Measurements from ENCODE around the gene C1GALT1C1. TPM values are rescaled to one million over a fixed set of nuclear protein-coding genes. Genes with fewer than 3 reads are reported as not detected.
"Not testable (repeated sequence)": the region's sequence is repeated elsewhere in the genome, so short reads cannot be mapped to it uniquely, and the experiment has no call there.

The C1GALT1C1 gene
- total and polyA plus RNA-seq, 2 experiments from 2014 or later = 16.3 to 18.8 TPM

- H3K4me3 ChIP-seq; H3K27me3 ChIP-seq (ENCODE audit: insufficient read depth); H3K9me2 ChIP-seq (ENCODE audit: insufficient read depth); H2AFZ ChIP-seq; H3K79me2 ChIP-seq (replicated peaks; ENCODE audit: insufficient read depth); H4K20me1 ChIP-seq (replicated peaks; ENCODE audit: insufficient read depth); H3K27ac ChIP-seq (ENCODE audit: low read depth); ATAC-seq; H3K36me3 ChIP-seq (ENCODE audit: insufficient read depth); H3K27me3 Mint-ChIP-seq (ENCODE audit: insufficient read depth, low read depth, poor library complexity); DNase-seq (ENCODE audit: low spot score); H3K4me1 ChIP-seq (ENCODE audit: insufficient read depth); H3K4me3 Mint-ChIP-seq; H3K4me2 ChIP-seq; H3K27ac Mint-ChIP-seq; H3K36me3 Mint-ChIP-seq (ENCODE audit: low read depth); H3F3A ChIP-seq (replicated peaks; ENCODE audit: low read depth); H3K9me3 Mint-ChIP-seq; H3K4me1 Mint-ChIP-seq: not testable (repeated sequence)
Observed at GRCh38 chrX:120652256-120652655, 22.4 kb upstream of the C1GALT1C1 start.

DNA sequence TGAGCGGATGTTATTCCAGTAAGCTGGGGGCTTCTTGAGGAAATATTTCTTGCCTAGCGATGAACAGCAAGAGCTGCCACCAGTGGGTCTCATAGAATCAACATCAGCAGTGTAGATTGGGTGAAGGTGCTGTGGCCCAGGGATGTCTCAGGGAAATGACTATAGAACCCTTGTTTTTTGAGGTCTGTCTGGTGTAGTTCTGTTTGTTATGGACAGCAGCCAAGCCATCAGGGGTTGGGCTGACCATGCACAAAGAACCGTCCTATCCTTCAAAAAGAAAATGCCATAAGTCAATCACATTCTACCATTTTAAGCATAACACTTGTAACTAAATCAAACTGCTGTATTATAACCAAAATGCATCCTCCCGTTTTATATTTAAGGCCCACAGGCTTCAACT lies 17.3 kb upstream of the C1GALT1C1 start:
- H3K27ac Mint-ChIP-seq = no peak overlapping the region
- Histone ChIP-seq H3F3A (replicated peaks; ENCODE audit: low read depth) (no peaks in the 10 kb centered on the region), H3K4me2 (no peak overlapping the region), H3K4me3 (no peak overlapping the region), H3K9me2 (ENCODE audit: insufficient read depth) (no peaks in the 10 kb centered on the region), H3K27ac (ENCODE audit: low read depth) (no peak overlapping the region), H2AFZ (no peak overlapping the region), H3K79me2 (replicated peaks; ENCODE audit: insufficient read depth) (no peaks in the 10 kb centered on the region), H3K27me3 (ENCODE audit: insufficient read depth) (no peaks in the 10 kb centered on the region), H4K20me1 (replicated peaks; ENCODE audit: insufficient read depth) (no peaks in the 10 kb centered on the region), H3K4me1 (ENCODE audit: insufficient read depth) (no peaks in the 10 kb centered on the region), H3K36me3 (ENCODE audit: insufficient read depth) (no peaks in the 10 kb centered on the region)
- no peaks in the 10 kb centered on the region for H3K9me3 Mint-ChIP-seq
- ATAC-seq (no peak), DNase-seq (ENCODE audit: low spot score) (no peak)
- no peaks in the 10 kb centered on the region for H3K36me3 Mint-ChIP-seq (ENCODE audit: low read depth)
- TF ChIP-seq POLR2AphosphoS5 (IDR thresholded peaks at IDR 0.05; ENCODE audit: low read depth) = no peak
- H3K4me1 Mint-ChIP-seq = no peaks in the 10 kb centered on the region
- H3K27me3 Mint-ChIP-seq (ENCODE audit: insufficient read depth, low read depth, poor library complexity) = peaks cover 1% of the 10 kb centered on the region
- H3K4me3 Mint-ChIP-seq = no peak overlapping the region

DNA sequence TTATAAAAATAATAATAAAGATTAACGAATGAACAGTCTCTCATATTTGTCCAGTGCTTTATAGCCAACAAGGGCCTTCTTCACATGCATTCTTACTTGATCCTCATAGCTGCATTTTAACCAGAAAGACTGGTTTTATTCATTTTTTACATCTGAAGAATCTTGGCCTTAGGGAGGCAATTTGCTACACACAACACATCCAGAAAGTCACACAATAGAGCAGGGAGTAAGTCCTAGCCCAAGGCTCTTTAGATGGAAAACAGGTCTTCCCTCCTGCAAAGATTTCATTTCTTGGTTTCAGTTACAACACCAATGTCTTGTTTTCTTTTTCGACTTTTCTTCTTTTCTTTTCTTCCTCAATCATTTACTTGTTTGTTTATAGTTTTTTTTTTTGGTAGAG lies 13.0 kb upstream of the C1GALT1C1 start:
- no peaks in the 10 kb centered on the region for H4K20me1 ChIP-seq (replicated peaks; ENCODE audit: insufficient read depth)
- no peaks in the 10 kb centered on the region for H3K9me2 ChIP-seq (ENCODE audit: insufficient read depth)
- no peak overlapping the region for H3K27ac ChIP-seq (ENCODE audit: low read depth)
- no peaks in the 10 kb centered on the region for H3K27me3 ChIP-seq (ENCODE audit: insufficient read depth)
- Mint-ChIP-seq H3K27ac (no peak overlapping the region), H3K4me3 (no peak overlapping the region), H3K4me1 (no peaks in the 10 kb centered on the region), H3K36me3 (ENCODE audit: low read depth) (no peaks in the 10 kb centered on the region), H3K9me3 (no peaks in the 10 kb centered on the region), H3K27me3 (ENCODE audit: insufficient read depth, low read depth, poor library complexity) (peaks cover 1% of the 10 kb centered on the region)
- H3K79me2 ChIP-seq (replicated peaks; ENCODE audit: insufficient read depth) = no peaks in the 10 kb centered on the region
- no peak overlapping the region for H2AFZ ChIP-seq
- no peaks in the 10 kb centered on the region for H3F3A ChIP-seq (replicated peaks; ENCODE audit: low read depth)
- H3K4me1 ChIP-seq (ENCODE audit: insufficient read depth) = no peaks in the 10 kb centered on the region
- ATAC-seq (no peak), DNase-seq (ENCODE audit: low spot score) (no peak)
- no peaks in the 10 kb centered on the region for H3K36me3 ChIP-seq (ENCODE audit: insufficient read depth)
- H3K4me2 ChIP-seq = no peak overlapping the region
- H3K4me3 ChIP-seq = no peak overlapping the region
- no peak for TF ChIP-seq EZH2 (IDR thresholded peaks at IDR 0.05; ENCODE audit: low read depth, unreplicated experiment)
- no peak for TF ChIP-seq REST (IDR thresholded peaks at IDR 0.05; ENCODE audit: unreplicated experiment)
- no peak for TF ChIP-seq ZNF114 (CRISPR knock-in tag; IDR thresholded peaks at IDR 0.05)
- TF ChIP-seq, protein P1, sequence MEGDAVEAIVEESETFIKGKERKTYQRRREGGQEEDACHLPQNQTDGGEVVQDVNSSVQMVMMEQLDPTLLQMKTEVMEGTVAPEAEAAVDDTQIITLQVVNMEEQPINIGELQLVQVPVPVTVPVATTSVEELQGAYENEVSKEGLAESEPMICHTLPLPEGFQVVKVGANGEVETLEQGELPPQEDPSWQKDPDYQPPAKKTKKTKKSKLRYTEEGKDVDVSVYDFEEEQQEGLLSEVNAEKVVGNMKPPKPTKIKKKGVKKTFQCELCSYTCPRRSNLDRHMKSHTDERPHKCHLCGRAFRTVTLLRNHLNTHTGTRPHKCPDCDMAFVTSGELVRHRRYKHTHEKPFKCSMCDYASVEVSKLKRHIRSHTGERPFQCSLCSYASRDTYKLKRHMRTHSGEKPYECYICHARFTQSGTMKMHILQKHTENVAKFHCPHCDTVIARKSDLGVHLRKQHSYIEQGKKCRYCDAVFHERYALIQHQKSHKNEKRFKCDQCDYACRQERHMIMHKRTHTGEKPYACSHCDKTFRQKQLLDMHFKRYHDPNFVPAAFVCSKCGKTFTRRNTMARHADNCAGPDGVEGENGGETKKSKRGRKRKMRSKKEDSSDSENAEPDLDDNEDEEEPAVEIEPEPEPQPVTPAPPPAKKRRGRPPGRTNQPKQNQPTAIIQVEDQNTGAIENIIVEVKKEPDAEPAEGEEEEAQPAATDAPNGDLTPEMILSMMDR (conservative IDR thresholded peaks at IDR 0.05; ENCODE audit: low read depth in 2 of 2) = no peak
- no peak for TF ChIP-seq ETS1 (IDR thresholded peaks at IDR 0.05)
- no peak for TF ChIP-seq EZH2phosphoT487 (IDR thresholded peaks at IDR 0.05; ENCODE audit: unreplicated experiment)
- TF ChIP-seq CREB1 (CRISPR knock-in tag; IDR thresholded peaks at IDR 0.05; ENCODE audit: low read depth) = no peak

Data from GM23338 (cell line).